HG03135 (cell line): ENCODE results near the gene CAPN10.

Experiments used
- ATAC-seq: cut with Tn5 transposase; IDR thresholded peaks from one replicate; pipeline ENCODE4 v1.9.1; 2021; ENCODE audit warnings: mild to moderate bottlenecking, moderate library complexity; ENCODE audit not compliant: unreplicated experiment

Gene CAPN10

GRCh38 chr2:240635998-240636547, 49.5 kb downstream of the CAPN10 start:
- no peak for ATAC-seq

- ATAC-seq: no peak
Observed at GRCh38 chr2:240636563-240637115, 50.1 kb downstream of the CAPN10 start.

- no peak for ATAC-seq
Observed at GRCh38 chr2:240637116-240637900, 50.8 kb downstream of the CAPN10 start.

DNA sequence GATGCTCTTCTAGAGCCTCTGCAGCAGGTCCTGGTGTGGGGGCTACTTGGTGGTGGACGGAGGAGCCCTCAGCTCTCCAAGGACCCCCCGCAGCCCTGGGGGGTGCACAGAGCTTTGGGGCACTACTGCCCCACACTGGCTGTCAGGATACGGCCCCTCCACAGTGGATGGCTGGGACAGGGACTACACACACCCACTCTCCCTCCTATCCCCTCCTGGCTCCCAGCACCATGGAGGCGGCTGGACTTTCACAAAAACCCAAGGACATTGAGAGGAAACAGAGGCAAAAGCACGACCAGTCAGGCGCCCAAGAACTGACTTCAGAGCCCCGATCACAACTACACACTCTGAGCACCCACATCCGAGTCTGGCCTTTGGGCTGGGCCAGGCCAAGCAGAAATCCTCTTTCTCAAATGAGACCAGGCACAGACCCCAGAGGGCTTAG, 51.4 kb downstream of the CAPN10 start:
- ATAC-seq: no peak

DNA sequence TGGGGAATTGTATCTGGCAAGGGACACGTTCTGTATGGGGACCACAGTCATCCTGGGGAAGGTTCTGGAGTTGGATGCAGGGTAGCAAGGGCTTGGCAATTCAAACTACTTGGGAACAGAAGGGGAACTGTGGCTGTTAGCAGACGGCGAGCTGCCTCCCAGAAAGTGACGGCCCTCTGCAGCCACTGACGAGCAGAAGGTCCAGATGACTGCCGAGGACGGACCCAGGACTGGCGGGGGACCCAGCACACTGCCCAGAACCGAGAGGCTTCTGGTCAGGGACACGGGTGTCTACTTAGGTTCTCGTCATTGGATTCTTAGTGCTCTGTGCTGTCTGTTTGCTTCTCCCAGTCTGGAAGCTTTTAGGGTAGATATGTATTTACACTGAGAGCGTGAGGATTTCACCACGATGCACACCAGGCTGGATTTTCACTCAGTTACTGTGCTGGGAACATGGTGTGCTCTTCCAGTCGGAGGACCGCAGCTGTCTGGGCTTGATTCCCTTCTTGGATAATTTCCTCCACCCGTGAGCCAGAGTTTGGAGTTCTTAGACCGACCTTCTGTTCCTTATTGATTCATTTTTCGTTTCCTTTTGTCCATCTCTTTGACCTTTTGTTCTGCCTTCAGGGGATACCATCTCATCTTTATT, 52.1 kb downstream of the CAPN10 start:
- no peak for ATAC-seq

DNA sequence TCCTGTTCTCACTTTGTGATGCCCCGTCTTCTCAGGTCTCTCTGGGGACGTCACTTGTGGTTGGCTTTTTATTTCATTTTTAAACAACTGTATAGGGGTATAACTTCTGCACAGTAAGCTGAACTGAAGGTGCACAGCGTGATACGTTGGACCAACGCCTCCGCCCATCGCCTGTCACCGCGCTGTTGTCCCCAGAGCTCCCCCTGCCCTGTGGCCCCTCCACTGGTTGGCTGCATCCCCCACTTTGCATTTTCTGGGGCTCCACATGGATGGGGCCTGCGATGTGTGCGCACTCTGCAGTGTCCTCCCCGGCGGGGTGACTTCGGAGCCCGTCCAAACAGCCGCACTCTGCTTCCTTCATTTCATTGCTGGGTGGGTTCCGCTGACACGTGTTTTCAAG, 53.0 kb downstream of the CAPN10 start:
- no peak for ATAC-seq

GRCh38 chr2:240640939-240641338, 54.4 kb downstream of the CAPN10 start:
- ATAC-seq: no peak

DNA sequence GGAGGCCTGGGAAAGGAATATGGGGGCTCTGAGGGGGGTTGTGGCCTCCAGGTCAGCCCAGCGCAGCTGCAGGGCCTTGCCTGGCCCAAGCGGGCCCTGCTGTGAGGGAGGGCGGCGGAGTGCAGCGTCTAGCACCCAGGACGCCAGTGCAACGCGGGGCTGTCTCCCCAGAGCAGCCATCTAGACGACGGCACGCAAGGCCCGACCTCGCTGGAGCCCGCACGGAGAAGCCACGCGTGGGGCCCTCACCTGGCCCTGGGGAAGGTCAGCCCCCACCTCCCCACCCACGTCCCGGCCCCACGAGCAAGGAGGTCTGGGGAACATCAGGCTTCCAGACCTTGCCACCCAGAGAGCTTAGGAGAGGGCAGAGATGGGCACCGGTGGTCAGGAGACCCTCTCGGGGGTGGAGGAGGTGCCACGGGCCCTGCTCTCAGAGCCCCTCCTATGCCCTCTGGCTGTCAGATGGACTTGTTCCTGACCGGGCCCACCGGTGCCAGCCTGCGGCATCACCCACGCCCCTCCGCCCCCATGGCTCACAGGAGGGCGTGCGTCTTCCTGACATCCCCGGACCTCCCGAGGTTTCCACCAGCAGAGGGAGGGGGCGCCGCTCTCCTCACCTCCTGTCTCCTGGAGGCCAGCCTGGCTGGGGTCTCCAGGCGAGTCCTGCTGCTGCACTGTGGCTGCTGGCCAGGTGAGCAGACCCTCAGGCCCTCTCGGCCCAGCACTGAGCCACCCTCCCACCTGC, 55.7 kb downstream of the CAPN10 start:
- no peak for ATAC-seq

- ATAC-seq: no peak
Observed at GRCh38 chr2:240642806-240643092, 56.2 kb downstream of the CAPN10 start.

- no peak for ATAC-seq
Observed at GRCh38 chr2:240643093-240643810, 56.7 kb downstream of the CAPN10 start.

DNA sequence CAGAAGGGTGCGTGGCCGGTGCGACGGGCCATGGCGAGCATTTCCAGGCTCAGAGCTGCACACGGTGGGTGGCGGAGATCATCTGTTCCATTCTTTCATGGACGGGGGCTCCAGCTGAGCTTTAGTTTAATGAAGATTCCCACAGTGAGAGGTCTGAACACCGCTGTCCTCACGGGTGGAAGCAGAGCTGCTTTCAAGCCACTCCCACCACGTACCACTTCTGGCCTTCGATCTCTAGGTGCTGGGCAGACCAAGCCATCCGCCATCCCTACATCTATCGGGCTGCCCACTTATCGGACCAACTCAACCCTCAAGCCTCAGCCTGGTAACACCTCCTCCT, 57.2 kb downstream of the CAPN10 start:
- ATAC-seq: no peak

DNA sequence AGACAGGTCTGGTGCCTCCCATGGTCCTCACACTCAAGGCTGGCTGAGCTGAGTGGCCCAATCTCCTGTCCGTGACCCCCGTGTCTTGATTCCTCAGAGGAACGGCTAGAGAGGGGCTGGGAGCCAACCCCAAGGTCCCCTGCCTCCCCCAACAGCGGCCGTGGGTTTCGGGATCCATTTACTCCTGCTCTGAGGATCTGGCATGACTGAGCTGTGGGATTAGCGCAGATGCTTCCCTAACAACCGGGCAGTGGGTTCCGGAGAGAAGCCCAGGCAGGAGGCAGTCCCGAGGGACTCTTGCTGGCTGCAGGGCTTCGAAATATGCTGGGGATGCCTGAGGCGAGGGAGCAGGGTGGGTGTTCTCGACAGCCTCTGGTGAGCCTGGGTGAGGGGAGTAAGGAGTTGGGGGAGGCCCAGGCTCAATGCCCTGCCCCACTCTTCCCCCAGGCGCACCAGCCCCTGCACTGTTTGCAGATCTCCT, 57.7 kb downstream of the CAPN10 start:
- ATAC-seq: no peak

- ATAC-seq: no peak
Observed at GRCh38 chr2:240644859-240645301, 58.3 kb downstream of the CAPN10 start.

- ATAC-seq: no peak
Observed at GRCh38 chr2:240645346-240645745, 58.8 kb downstream of the CAPN10 start.

DNA sequence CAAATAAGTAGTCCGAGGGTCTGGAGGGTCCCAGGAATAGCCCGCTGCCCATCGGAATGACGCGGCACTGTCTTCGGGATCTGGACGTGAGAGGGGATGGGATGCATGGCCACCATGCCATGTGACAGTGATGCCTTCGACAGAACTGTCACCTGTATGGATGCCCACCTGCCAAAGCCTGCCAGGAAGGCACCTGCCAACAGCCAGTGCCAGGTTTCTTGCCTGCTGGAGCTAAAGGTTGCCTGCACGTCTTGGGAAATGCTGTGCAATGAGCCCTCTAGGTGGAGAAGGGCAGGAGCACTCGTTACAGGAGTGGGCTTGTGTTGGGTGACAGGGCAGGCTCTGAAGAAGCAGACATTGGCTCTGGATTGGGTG, 59.3 kb downstream of the CAPN10 start:
- ATAC-seq: no peak

- no peak for ATAC-seq
Observed at GRCh38 chr2:240646176-240646899, 59.8 kb downstream of the CAPN10 start.

GRCh38 chr2:240646900-240647502, 60.5 kb downstream of the CAPN10 start:
- ATAC-seq: no peak

GRCh38 chr2:240647503-240648154, 61.1 kb downstream of the CAPN10 start:
- ATAC-seq: no peak

- no peak for ATAC-seq
Observed at GRCh38 chr2:240648155-240648649, 61.7 kb downstream of the CAPN10 start.
